ENCODE results near the gene SORCS1. TPM values are rescaled to one million over a fixed set of nuclear protein-coding genes. Genes with fewer than 3 reads are reported as not detected.
"Not testable (repeated sequence)": the region's sequence is repeated elsewhere in the genome, so short reads cannot be mapped to it uniquely, and the experiment has no call there.

SORCS1 gene
- total RNA-seq, 1 experiment from 2014 or later: not detected

GRCh38 chr10:106947643-106948042 lies 216.9 kb downstream of the SORCS1 start:
- DNase-seq (ENCODE audit: low read depth): no peak

- DNase-seq (ENCODE audit: low read depth): no peak
These were observed 222.4 kb downstream of the SORCS1 start for GRCh38 chr10:106942035-106942662.

- no peak for DNase-seq (ENCODE audit: low read depth)
These were observed 223.0 kb downstream of the SORCS1 start for GRCh38 chr10:106941297-106942034.

- no peak for DNase-seq (ENCODE audit: low read depth)
These were observed 226.0 kb downstream of the SORCS1 start for GRCh38 chr10:106938513-106938912.

GRCh38 chr10:106935978-106936451 lies 228.5 kb downstream of the SORCS1 start:
- no peak for DNase-seq (ENCODE audit: low read depth)

- no peak for DNase-seq (ENCODE audit: low read depth)
These were observed 232.7 kb downstream of the SORCS1 start for GRCh38 chr10:106931853-106932249.

- DNase-seq (ENCODE audit: low read depth): no peak
These were observed 233.2 kb downstream of the SORCS1 start for GRCh38 chr10:106931159-106931852.

- DNase-seq (ENCODE audit: low read depth): no peak
These were observed 233.8 kb downstream of the SORCS1 start for GRCh38 chr10:106930751-106931150.

GRCh38 chr10:106929291-106929895 lies 235.1 kb downstream of the SORCS1 start:
- no peak for DNase-seq (ENCODE audit: low read depth)

GRCh38 chr10:106928151-106928550 lies 236.4 kb downstream of the SORCS1 start:
- DNase-seq (ENCODE audit: low read depth): not testable (repeated sequence)

- no peak for DNase-seq (ENCODE audit: low read depth)
These were observed 239.3 kb downstream of the SORCS1 start for GRCh38 chr10:106925191-106925590.

GRCh38 chr10:106920538-106920937 lies 244.0 kb downstream of the SORCS1 start:
- no peak for DNase-seq (ENCODE audit: low read depth)

GRCh38 chr10:106919871-106920282 lies 244.6 kb downstream of the SORCS1 start:
- no peak for DNase-seq (ENCODE audit: low read depth)

- no peak for DNase-seq (ENCODE audit: low read depth)
These were observed 247.0 kb downstream of the SORCS1 start for GRCh38 chr10:106917452-106918055.

GRCh38 chr10:106914016-106914415 lies 250.5 kb downstream of the SORCS1 start:
- DNase-seq (ENCODE audit: low read depth): no peak

- DNase-seq (ENCODE audit: low read depth): no peak
These were observed 251.2 kb downstream of the SORCS1 start for GRCh38 chr10:106913348-106913747.

- no peak for DNase-seq (ENCODE audit: low read depth)
These were observed 253.4 kb downstream of the SORCS1 start for GRCh38 chr10:106911096-106911495.

- DNase-seq (ENCODE audit: low read depth): no peak
These were observed 253.8 kb downstream of the SORCS1 start for GRCh38 chr10:106910666-106911065.

GRCh38 chr10:106908225-106908624 lies 256.3 kb downstream of the SORCS1 start:
- DNase-seq (ENCODE audit: low read depth): no peak

GRCh38 chr10:106904209-106904608 lies 260.3 kb downstream of the SORCS1 start:
- no peak for DNase-seq (ENCODE audit: low read depth)

- DNase-seq (ENCODE audit: low read depth): no peak
These were observed 261.3 kb downstream of the SORCS1 start for GRCh38 chr10:106903180-106903579.
